Activated CD4-positive, alpha-beta T cell treated with anti-CD3 and anti-CD28 coated beads, Interleukin-2, amount 50 U/mL, for 48 hours (primary cell): ENCODE data around the gene MACC1.
A peak's percentile ranks its signal among the peaks of the same experiment; 100 is the strongest.

Source experiments
- DNase-seq, 2 experiments: peaks; one replicate each; pipeline ENCODE4 v3.0.0-alpha.2; 2020

MACC1 gene

GRCh38 chr7:20217193-20217948 is at the start of gene MACC1:
TSS of gene MACC1 (minus strand) at chr7:20217384. CDS start at chr7:20161862, 55,522 bp downstream.
- DNase-seq: no peak

GRCh38 chr7:20264623-20265022 is 47.4 kb upstream of the MACC1 start:
- DNase-seq: no peak

GRCh38 chr7:20260223-20260622 is 43.0 kb upstream of the MACC1 start:
- no peak for DNase-seq

GRCh38 chr7:20257212-20257611 is 40.0 kb upstream of the MACC1 start:
- DNase-seq: no peak

GRCh38 chr7:20249920-20250319 is 32.7 kb upstream of the MACC1 start:
- no peak for DNase-seq

- no peak for DNase-seq
These were observed 32.2 kb upstream of the MACC1 start for GRCh38 chr7:20249376-20249775.

- no peak for DNase-seq
These were observed 29.1 kb upstream of the MACC1 start for GRCh38 chr7:20246236-20246635.

- no peak for DNase-seq
These were observed 27.3 kb upstream of the MACC1 start for GRCh38 chr7:20244334-20245120.

GRCh38 chr7:20241911-20242261 is 24.7 kb upstream of the MACC1 start:
- DNase-seq: no peak

GRCh38 chr7:20241194-20241910 is 24.2 kb upstream of the MACC1 start:
- DNase-seq: no peak

- no peak for DNase-seq
These were observed 23.1 kb upstream of the MACC1 start for GRCh38 chr7:20240080-20240926.

GRCh38 chr7:20238754-20239324 is 21.7 kb upstream of the MACC1 start:
- DNase-seq: peak in 1 of 2 experiments; percentile 23

- DNase-seq: no peak
These were observed 21.1 kb upstream of the MACC1 start for GRCh38 chr7:20238194-20238753.

- no peak for DNase-seq
These were observed 20.4 kb upstream of the MACC1 start for GRCh38 chr7:20237464-20238193.

- no peak for DNase-seq
These were observed 19.6 kb upstream of the MACC1 start for GRCh38 chr7:20236790-20237189.

GRCh38 chr7:20236043-20236442 is 18.9 kb upstream of the MACC1 start:
- DNase-seq: no peak

GRCh38 chr7:20235288-20235687 is 18.1 kb upstream of the MACC1 start:
- DNase-seq: no peak

- no peak for DNase-seq
These were observed 16.2 kb upstream of the MACC1 start for GRCh38 chr7:20233362-20233761.

- no peak for DNase-seq
These were observed 15.7 kb upstream of the MACC1 start for GRCh38 chr7:20232848-20233247.

GRCh38 chr7:20229646-20230500 is 12.7 kb upstream of the MACC1 start:
- DNase-seq: no peak
